Panc1 (cell line): ENCODE results near the gene MYEF2. TPM values are rescaled to one million over a fixed set of nuclear protein-coding genes. Genes with fewer than 3 reads are reported as not detected.

Experiments used
- ATAC-seq: fragments of 200-7000 bp; cut with Tn5 transposase; 2 replicates; pipeline ENCODE4 v1.9.1; 2020; ENCODE audit warnings: mild to moderate bottlenecking, moderate library complexity
- BruUV-seq: library from RNA; stranded (reverse); fragments of 400-500 nt; replicated peaks from 2 replicates; lab custom pipeline; 2021; lab: Mats Ljungman, UMichigan
- CTCF ChIA-PET: fragments of 300-600 bp; sonication (Branson Sonifier 250); formaldehyde crosslinking; loops from one replicate; lab custom pipeline; 2022; ENCODE audit warnings: antibody characterized with exemption; lab: Charles Lee
- POLR2A ChIA-PET: fragments of 300-600 bp; sonication (Branson Sonifier 250); formaldehyde crosslinking; loops from one replicate; lab custom pipeline; 2022; ENCODE audit warnings: antibody characterized with exemption; lab: Charles Lee
- DNase-seq: peaks from one replicate; pipeline ENCODE4 v3.0.0-alpha.2; 2010; ENCODE audit warnings: low read depth, low spot score
- H3K27ac ChIP-seq: 2 replicates; pipeline ENCODE4 v1.5.1; 2011; ENCODE audit warnings: mild to moderate bottlenecking, low read length, inconsistent platforms
- H3K27me3 ChIP-seq: fragments of 200-500 bp; sonication (Bioruptor generic); 2 replicates; pipeline ENCODE4 v1.6.0; 2014; ENCODE audit warnings: low read length, inconsistent platforms; ENCODE audit not compliant: control insufficient read depth, insufficient read depth
- H3K36me3 ChIP-seq: fragments of 200-500 bp; sonication (Bioruptor generic); 2 replicates; pipeline ENCODE4 v1.5.1; 2014; ENCODE audit warnings: inconsistent platforms, mild to moderate bottlenecking, low read length, moderate library complexity; ENCODE audit not compliant: control insufficient read depth, insufficient read depth
- H3K4me1 ChIP-seq: 2 replicates; pipeline ENCODE4 v1.5.1; 2011; ENCODE audit warnings: inconsistent platforms, mild to moderate bottlenecking, low read length, moderate library complexity; ENCODE audit not compliant: control insufficient read depth, insufficient read depth
- H3K4me3 ChIP-seq, 2 experiments: 2 replicates each; pipeline ENCODE4 v1.5.1; 2011 to 2012; ENCODE audit warnings: low read depth in 2 of 2, low read length in 2 of 2, mild to moderate bottlenecking in 2 of 2, inconsistent platforms in 1 of 2, moderate library complexity in 1 of 2
- H3K9me3 ChIP-seq: fragments of 200-500 bp; sonication (Bioruptor generic); 2 replicates; pipeline ENCODE4 v1.5.1; 2014; ENCODE audit warnings: low read depth, mild to moderate bottlenecking, inconsistent platforms, low read length, moderate library complexity; ENCODE audit not compliant: control insufficient read depth, insufficient read depth
- CTCF ChIP-seq: fragments of 450-650 bp; IDR thresholded peaks from 2 replicates; pipeline ENCODE4 v1.5.1; 2017; ENCODE audit warnings: mild to moderate bottlenecking
- POLR2AphosphoS5 ChIP-seq: IDR thresholded peaks from 2 replicates; pipeline ENCODE4 v1.6.1; 2012; ENCODE audit warnings: mild to moderate bottlenecking, low read depth, low read length, moderate library complexity
- REST ChIP-seq, 2 experiments: IDR thresholded peaks; 2 replicates each; pipeline ENCODE4 v1.6.1; 2011 to 2012; ENCODE audit warnings: low read depth in 2 of 2, control low read depth in 1 of 2, low read length in 1 of 2, mild to moderate bottlenecking in 1 of 2, moderate library complexity in 1 of 2; ENCODE audit not compliant: insufficient read depth in 1 of 2
- SIN3A ChIP-seq: IDR thresholded peaks from 2 replicates; pipeline ENCODE4 v1.6.1; 2012; ENCODE audit warnings: low read depth, mild to moderate bottlenecking, low read length, moderate library complexity, borderline replicate concordance; ENCODE audit not compliant: insufficient read depth
- TCF7L2 ChIP-seq: IDR thresholded peaks from 2 replicates; pipeline ENCODE4 v1.6.1; 2011; ENCODE audit warnings: mild to moderate bottlenecking, low read depth, low read length, inconsistent platforms
- in situ Hi-C: cut with HindIII; loops from 2 replicates; pipeline ENCODE4 v1.10.0; 2016; ENCODE audit warnings: low sequenced_read_pairs, low pct_unique_long_range_greater_than_20kb
- intact Hi-C: fragments of 100-400 bp; cut with micrococcal nuclease; formaldehyde crosslinking; loops from one replicate; pipeline ENCODE4 v1.10.0; 2022; ENCODE audit not compliant: unreplicated experiment
- total RNA-seq: library from RNA; stranded (reverse); gene quantifications from one replicate; pipeline ENCODE4 v1.2.1, GENCODE V29; 2021; ENCODE audit not compliant: unreplicated experiment

Gene MYEF2
- total RNA-seq, 1 experiment from 2014 or later: 71.3 TPM

- no TSS peak for BruUV-seq
- Histone ChIP-seq H3K4me3 (no peak within 1 kb of the TSS), H3K36me3 (no peaks in the 10 kb centered on the region; the same call in 1 of the 2 replicates), H3K27me3 (peaks cover 11% of the 10 kb centered on the region), H3K9me3 (no peaks in the 10 kb centered on the region), H3K27ac (no peak within 1 kb of the TSS), H3K4me1 (no peaks in the 10 kb centered on the region)
- intact Hi-C loops (no loop called here), in situ Hi-C loops (no loop called here)
- ATAC-seq (no peak), DNase-seq (no peak)
- ChIA-PET POLR2A (no interaction called here), CTCF (no interaction called here)
- TF ChIP-seq POLR2AphosphoS5 (no peak), REST (IDR thresholded peaks at IDR 0.05; ENCODE audit: insufficient read depth in 1 of 2, low read depth in 2 of 2, low read length in 1 of 2) (no peak), CTCF (no peak), TCF7L2 (no peak), SIN3A (no peak)
These were observed 13.6 kb upstream of the MYEF2 start, which contains the start of gene CTXN2 for GRCh38 chr15:48191574-48192225. Gene CTXN2, plus strand, starts transcription at chr15:48191665. Its CDS starts 9,636 bp downstream, at chr15:48201301.

GRCh38 chr15:48190932-48191573 lies 13.0 kb upstream of the MYEF2 start:
- Histone ChIP-seq H3K9me3 (no peaks in the 10 kb centered on the region), H3K4me1 (no peaks in the 10 kb centered on the region), H3K27me3 (peaks cover 11% of the 10 kb centered on the region), H3K27ac (no peak overlapping the region), H3K4me3 (no peak overlapping the region), H3K36me3 (no peaks in the 10 kb centered on the region; the same call in 1 of the 2 replicates)
- ChIA-PET POLR2A (no interaction called here), CTCF (no interaction called here)
- DNase-seq: no peak
- in situ Hi-C loops (no loop called here), intact Hi-C loops (no loop called here)
- no TSS peak for BruUV-seq
- TF ChIP-seq REST (IDR thresholded peaks at IDR 0.05; ENCODE audit: insufficient read depth in 1 of 2, low read depth in 2 of 2, low read length in 1 of 2) (peak; percentile 94 to 95), SIN3A (no peak)
- no peak for ATAC-seq
